GM23338 (cell line): ENCODE measurements around the gene FLNB. TPM values are rescaled to one million over a fixed set of nuclear protein-coding genes. Genes with fewer than 3 reads are reported as not detected.
A peak's percentile ranks its signal among the peaks of the same experiment; 100 is the strongest.

Experiments used
- ATAC-seq: fragments of 200-7000 bp; cut with Tn5 transposase; 3 replicates; pipeline ENCODE4 v1.9.1; 2020
- DNase-seq: peaks from one replicate; pipeline ENCODE4 v3.0.0-alpha.2; 2015; ENCODE audit warnings: low spot score
- H2AFZ ChIP-seq: fragments of 200-600 bp; sonication (generic); 2 replicates; pipeline ENCODE4 v1.8.0; 2016; ENCODE audit warnings: antibody characterized with exemption, mild to moderate bottlenecking, moderate library complexity
- H3F3A ChIP-seq: fragments of 200-600 bp; sonication (generic); replicated peaks from 2 replicates; pipeline ENCODE4 v1.8.0; 2017; ENCODE audit warnings: antibody characterized with exemption, mixed run types, low read depth
- H3K27ac ChIP-seq: fragments of 200-600 bp; sonication (generic); 2 replicates; pipeline ENCODE4 v1.6.1; 2016; ENCODE audit warnings: low read depth
- H3K27me3 ChIP-seq: fragments of 200-600 bp; sonication (generic); 2 replicates; pipeline ENCODE4 v1.8.0; 2016; ENCODE audit warnings: mild to moderate bottlenecking, mixed run types, moderate library complexity; ENCODE audit not compliant: insufficient read depth
- H3K36me3 ChIP-seq: fragments of 200-600 bp; sonication (generic); 2 replicates; pipeline ENCODE4 v1.8.0; 2016; ENCODE audit warnings: mild to moderate bottlenecking; ENCODE audit not compliant: insufficient read depth
- H3K4me1 ChIP-seq: fragments of 200-600 bp; sonication (generic); 2 replicates; pipeline ENCODE4 v1.8.0; 2016; ENCODE audit warnings: mild to moderate bottlenecking, moderate library complexity; ENCODE audit not compliant: insufficient read depth
- H3K4me2 ChIP-seq: fragments of 200-600 bp; sonication (generic); 2 replicates; pipeline ENCODE4 v1.7.1; 2017; ENCODE audit warnings: mixed run types
- H3K4me3 ChIP-seq: fragments of 200-600 bp; sonication (generic); 2 replicates; pipeline ENCODE4 v1.6.1; 2016; ENCODE audit warnings: mixed run types
- H3K79me2 ChIP-seq: fragments of 200-600 bp; sonication (generic); replicated peaks from 2 replicates; pipeline ENCODE4 v1.8.0; 2017; ENCODE audit warnings: mild to moderate bottlenecking; ENCODE audit not compliant: insufficient read depth
- H3K9me2 ChIP-seq: fragments of 200-600 bp; sonication (generic); 2 replicates; pipeline ENCODE4 v1.8.0; 2017; ENCODE audit not compliant: insufficient read depth
- H4K20me1 ChIP-seq: fragments of 200-600 bp; sonication (generic); replicated peaks from 2 replicates; pipeline ENCODE4 v1.8.0; 2017; ENCODE audit warnings: mild to moderate bottlenecking; ENCODE audit not compliant: insufficient read depth
- H3K27ac Mint-ChIP-seq: 2 replicates; pipeline ENCODE4 v1.8.0; 2020; ENCODE audit warnings: inconsistent platforms, mild to moderate bottlenecking, moderate library complexity, mixed read lengths
- H3K27me3 Mint-ChIP-seq: 3 replicates; pipeline ENCODE4 v1.8.0; 2022; ENCODE audit warnings: low read depth, mild to moderate bottlenecking, moderate library complexity, mixed read lengths, inconsistent platforms; ENCODE audit not compliant: insufficient read depth, poor library complexity
- H3K36me3 Mint-ChIP-seq: 3 replicates; pipeline ENCODE4 v1.8.0; 2021; ENCODE audit warnings: low read depth, mild to moderate bottlenecking, inconsistent platforms, moderate library complexity, mixed read lengths
- H3K4me1 Mint-ChIP-seq: 3 replicates; pipeline ENCODE4 v1.8.0; 2020; ENCODE audit warnings: mild to moderate bottlenecking, inconsistent platforms, mixed read lengths
- H3K4me3 Mint-ChIP-seq: 3 replicates; pipeline ENCODE4 v1.8.0; 2021; ENCODE audit warnings: moderate library complexity, mild to moderate bottlenecking, inconsistent platforms, mixed read lengths
- H3K9me3 Mint-ChIP-seq: 3 replicates; pipeline ENCODE4 v1.8.0; 2020; ENCODE audit warnings: moderate library complexity, mild to moderate bottlenecking, inconsistent platforms, mixed read lengths
- CREB1 ChIP-seq: fragments of 250-450 bp; sonication (Bioruptor Pico); IDR thresholded peaks from 2 replicates; pipeline ENCODE4 v1.5.0; 2020; ENCODE audit warnings: low read depth, mild to moderate bottlenecking, moderate library complexity
- EZH2 ChIP-seq: fragments of 200-600 bp; sonication (generic); IDR thresholded peaks from one replicate; pipeline ENCODE4 v1.8.0; 2017; ENCODE audit warnings: antibody characterized with exemption, mild to moderate bottlenecking, low read depth; ENCODE audit not compliant: unreplicated experiment
- EZH2phosphoT487 ChIP-seq: fragments of 200-600 bp; sonication (generic); IDR thresholded peaks from one replicate; pipeline ENCODE4 v1.8.1; 2018; ENCODE audit warnings: antibody characterized with exemption; ENCODE audit not compliant: unreplicated experiment
- JUNB ChIP-seq: IDR thresholded peaks from one replicate; pipeline ENCODE4 v1.6.1; 2016; ENCODE audit warnings: antibody characterized with exemption; ENCODE audit not compliant: unreplicated experiment
- NANOG ChIP-seq: IDR thresholded peaks from 2 replicates; pipeline ENCODE4 v1.6.1; 2016; ENCODE audit warnings: antibody characterized with exemption, borderline replicate concordance
- POLR2AphosphoS5 ChIP-seq: IDR thresholded peaks from 2 replicates; pipeline ENCODE4 v1.6.1; 2016; ENCODE audit warnings: antibody characterized with exemption, low read depth
- STAT1 ChIP-seq: IDR thresholded peaks from one replicate; pipeline ENCODE4 v1.6.1; 2016; ENCODE audit warnings: antibody characterized with exemption; ENCODE audit not compliant: unreplicated experiment
- ZNF114 ChIP-seq: fragments of 250-450 bp; sonication (Bioruptor Pico); IDR thresholded peaks from 2 replicates; pipeline ENCODE4 v1.5.0; 2020; ENCODE audit warnings: mild to moderate bottlenecking, moderate library complexity
- ZNF331 ChIP-seq: fragments of 250-450 bp; sonication (Bioruptor Pico); IDR thresholded peaks from 2 replicates; pipeline ENCODE4 v1.5.0; 2020; ENCODE audit warnings: low read depth, mild to moderate bottlenecking, moderate library complexity
- polyA plus RNA-seq: library from polyadenylated mRNA; unstranded; fragments of >200 nt; fragmentation: Nextera tagmentation; extraction: Ambion mirVana; gene quantifications from 2 replicates; pipeline ENCODE4 v1.2.1, GENCODE V29; 2016
- total RNA-seq: library from RNA; depleted of rRNA; stranded (reverse); fragments of >200 nt; shearing (Covaris generic); gene quantifications from 2 replicates; pipeline ENCODE4 v1.2.3, GENCODE V29; 2014
- TF ChIP-seq, protein P1 (sequence below): IDR thresholded peaks from 2 replicates; pipeline ENCODE4 v1.6.1; 2016; ENCODE audit warnings: antibody characterized with exemption
- TF ChIP-seq, protein P2 (sequence below): fragments of 250-450 bp; sonication (Bioruptor Pico); IDR thresholded peaks from 2 replicates; pipeline ENCODE4 v1.5.0; 2020; ENCODE audit warnings: mild to moderate bottlenecking, moderate library complexity
- TF ChIP-seq, protein P3 (sequence below), 2 experiments: fragments of 200-600 bp in 1 of 2; sonication (generic) in 1 of 2; conservative IDR thresholded peaks; 2 replicates each; pipeline versions ENCODE4 v1.5.1 to v1.6.1; 2016 to 2017; ENCODE audit warnings: antibody characterized with exemption in 2 of 2, low read depth in 2 of 2, mild to moderate bottlenecking in 2 of 2, moderate library complexity in 1 of 2
- TF ChIP-seq, protein P4 (sequence below): IDR thresholded peaks from one replicate; pipeline ENCODE4 v1.6.1; 2018; ENCODE audit warnings: antibody characterized with exemption; ENCODE audit not compliant: unreplicated experiment

The FLNB gene
- total and polyA plus RNA-seq, 2 experiments from 2014 or later = 39.7 to 179 TPM

DNA sequence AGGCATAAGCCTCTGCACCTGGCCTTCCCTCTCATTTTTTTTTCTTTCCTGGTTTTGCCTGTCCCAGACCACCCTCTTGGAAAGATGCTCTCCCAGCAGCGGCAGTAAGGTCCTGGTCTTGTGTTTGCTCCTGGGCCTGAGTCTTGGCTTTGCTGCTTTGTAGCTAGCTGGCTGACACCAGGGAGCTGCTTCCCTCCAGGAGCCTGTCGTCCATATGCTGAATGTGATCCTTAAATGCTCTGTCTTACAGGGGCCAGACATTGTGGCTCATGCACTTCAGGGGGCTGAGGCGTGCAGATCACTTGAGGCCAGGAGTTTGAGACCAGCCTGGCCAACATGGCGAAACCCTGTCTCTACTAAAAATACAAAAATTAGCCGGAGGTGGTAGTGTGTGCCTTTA is 17.2 kb downstream of the FLNB start:
- H3K27ac ChIP-seq = peak overlapping the region; percentile 60
- Mint-ChIP-seq H3K4me1 (peaks cover 71% of the 10 kb centered on the region), H3K27ac (peak overlapping the region; percentile 92), H3K4me3 (no peak overlapping the region), H3K9me3 (no peaks in the 10 kb centered on the region), H3K36me3 (no peaks in the 10 kb centered on the region), H3K27me3 (peaks cover 5% of the 10 kb centered on the region)
- H3F3A ChIP-seq = peaks cover 13% of the 10 kb centered on the region
- H4K20me1 ChIP-seq = no peaks in the 10 kb centered on the region
- H3K79me2 ChIP-seq = peaks cover 96% of the 10 kb centered on the region
- DNase-seq = no peak
- TF ChIP-seq CREB1 (CRISPR knock-in tag) (no peak), ZNF114 (CRISPR knock-in tag) (no peak), POLR2AphosphoS5 (no peak), EZH2 (no peak), NANOG (no peak), ZNF331 (CRISPR knock-in tag) (no peak), JUNB (no peak), STAT1 (no peak), EZH2phosphoT487 (no peak)
- TF ChIP-seq, protein P1, sequence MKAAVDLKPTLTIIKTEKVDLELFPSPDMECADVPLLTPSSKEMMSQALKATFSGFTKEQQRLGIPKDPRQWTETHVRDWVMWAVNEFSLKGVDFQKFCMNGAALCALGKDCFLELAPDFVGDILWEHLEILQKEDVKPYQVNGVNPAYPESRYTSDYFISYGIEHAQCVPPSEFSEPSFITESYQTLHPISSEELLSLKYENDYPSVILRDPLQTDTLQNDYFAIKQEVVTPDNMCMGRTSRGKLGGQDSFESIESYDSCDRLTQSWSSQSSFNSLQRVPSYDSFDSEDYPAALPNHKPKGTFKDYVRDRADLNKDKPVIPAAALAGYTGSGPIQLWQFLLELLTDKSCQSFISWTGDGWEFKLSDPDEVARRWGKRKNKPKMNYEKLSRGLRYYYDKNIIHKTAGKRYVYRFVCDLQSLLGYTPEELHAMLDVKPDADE = no peak
- TF ChIP-seq, protein P2, sequence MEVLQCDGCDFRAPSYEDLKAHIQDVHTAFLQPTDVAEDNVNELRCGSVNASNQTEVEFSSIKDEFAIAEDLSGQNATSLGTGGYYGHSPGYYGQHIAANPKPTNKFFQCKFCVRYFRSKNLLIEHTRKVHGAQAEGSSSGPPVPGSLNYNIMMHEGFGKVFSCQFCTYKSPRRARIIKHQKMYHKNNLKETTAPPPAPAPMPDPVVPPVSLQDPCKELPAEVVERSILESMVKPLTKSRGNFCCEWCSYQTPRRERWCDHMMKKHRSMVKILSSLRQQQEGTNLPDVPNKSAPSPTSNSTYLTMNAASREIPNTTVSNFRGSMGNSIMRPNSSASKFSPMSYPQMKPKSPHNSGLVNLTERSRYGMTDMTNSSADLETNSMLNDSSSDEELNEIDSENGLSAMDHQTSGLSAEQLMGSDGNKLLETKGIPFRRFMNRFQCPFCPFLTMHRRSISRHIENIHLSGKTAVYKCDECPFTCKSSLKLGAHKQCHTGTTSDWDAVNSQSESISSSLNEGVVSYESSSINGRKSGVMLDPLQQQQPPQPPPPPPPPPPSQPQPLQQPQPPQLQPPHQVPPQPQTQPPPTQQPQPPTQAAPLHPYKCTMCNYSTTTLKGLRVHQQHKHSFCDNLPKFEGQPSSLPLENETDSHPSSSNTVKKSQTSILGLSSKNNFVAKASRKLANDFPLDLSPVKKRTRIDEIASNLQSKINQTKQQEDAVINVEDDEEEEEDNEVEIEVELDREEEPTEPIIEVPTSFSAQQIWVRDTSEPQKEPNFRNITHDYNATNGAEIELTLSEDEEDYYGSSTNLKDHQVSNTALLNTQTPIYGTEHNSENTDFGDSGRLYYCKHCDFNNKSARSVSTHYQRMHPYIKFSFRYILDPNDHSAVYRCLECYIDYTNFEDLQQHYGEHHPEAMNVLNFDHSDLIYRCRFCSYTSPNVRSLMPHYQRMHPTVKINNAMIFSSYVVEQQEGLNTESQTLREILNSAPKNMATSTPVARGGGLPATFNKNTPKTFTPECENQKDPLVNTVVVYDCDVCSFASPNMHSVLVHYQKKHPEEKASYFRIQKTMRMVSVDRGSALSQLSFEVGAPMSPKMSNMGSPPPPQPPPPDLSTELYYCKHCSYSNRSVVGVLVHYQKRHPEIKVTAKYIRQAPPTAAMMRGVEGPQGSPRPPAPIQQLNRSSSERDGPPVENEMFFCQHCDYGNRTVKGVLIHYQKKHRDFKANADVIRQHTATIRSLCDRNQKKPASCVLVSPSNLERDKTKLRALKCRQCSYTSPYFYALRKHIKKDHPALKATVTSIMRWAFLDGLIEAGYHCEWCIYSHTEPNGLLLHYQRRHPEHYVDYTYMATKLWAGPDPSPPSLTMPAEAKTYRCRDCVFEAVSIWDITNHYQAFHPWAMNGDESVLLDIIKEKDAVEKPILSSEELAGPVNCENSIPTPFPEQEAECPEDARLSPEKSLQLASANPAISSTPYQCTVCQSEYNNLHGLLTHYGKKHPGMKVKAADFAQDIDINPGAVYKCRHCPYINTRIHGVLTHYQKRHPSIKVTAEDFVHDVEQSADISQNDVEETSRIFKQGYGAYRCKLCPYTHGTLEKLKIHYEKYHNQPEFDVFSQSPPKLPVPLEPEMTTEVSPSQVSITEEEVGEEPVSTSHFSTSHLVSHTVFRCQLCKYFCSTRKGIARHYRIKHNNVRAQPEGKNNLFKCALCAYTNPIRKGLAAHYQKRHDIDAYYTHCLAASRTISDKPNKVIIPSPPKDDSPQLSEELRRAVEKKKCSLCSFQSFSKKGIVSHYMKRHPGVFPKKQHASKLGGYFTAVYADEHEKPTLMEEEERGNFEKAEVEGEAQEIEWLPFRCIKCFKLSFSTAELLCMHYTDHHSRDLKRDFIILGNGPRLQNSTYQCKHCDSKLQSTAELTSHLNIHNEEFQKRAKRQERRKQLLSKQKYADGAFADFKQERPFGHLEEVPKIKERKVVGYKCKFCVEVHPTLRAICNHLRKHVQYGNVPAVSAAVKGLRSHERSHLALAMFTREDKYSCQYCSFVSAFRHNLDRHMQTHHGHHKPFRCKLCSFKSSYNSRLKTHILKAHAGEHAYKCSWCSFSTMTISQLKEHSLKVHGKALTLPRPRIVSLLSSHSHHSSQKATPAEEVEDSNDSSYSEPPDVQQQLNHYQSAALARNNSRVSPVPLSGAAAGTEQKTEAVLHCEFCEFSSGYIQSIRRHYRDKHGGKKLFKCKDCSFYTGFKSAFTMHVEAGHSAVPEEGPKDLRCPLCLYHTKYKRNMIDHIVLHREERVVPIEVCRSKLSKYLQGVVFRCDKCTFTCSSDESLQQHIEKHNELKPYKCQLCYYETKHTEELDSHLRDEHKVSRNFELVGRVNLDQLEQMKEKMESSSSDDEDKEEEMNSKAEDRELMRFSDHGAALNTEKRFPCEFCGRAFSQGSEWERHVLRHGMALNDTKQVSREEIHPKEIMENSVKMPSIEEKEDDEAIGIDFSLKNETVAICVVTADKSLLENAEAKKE (CRISPR knock-in tag) = no peak
- TF ChIP-seq, protein P3, sequence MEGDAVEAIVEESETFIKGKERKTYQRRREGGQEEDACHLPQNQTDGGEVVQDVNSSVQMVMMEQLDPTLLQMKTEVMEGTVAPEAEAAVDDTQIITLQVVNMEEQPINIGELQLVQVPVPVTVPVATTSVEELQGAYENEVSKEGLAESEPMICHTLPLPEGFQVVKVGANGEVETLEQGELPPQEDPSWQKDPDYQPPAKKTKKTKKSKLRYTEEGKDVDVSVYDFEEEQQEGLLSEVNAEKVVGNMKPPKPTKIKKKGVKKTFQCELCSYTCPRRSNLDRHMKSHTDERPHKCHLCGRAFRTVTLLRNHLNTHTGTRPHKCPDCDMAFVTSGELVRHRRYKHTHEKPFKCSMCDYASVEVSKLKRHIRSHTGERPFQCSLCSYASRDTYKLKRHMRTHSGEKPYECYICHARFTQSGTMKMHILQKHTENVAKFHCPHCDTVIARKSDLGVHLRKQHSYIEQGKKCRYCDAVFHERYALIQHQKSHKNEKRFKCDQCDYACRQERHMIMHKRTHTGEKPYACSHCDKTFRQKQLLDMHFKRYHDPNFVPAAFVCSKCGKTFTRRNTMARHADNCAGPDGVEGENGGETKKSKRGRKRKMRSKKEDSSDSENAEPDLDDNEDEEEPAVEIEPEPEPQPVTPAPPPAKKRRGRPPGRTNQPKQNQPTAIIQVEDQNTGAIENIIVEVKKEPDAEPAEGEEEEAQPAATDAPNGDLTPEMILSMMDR (conservative IDR thresholded peaks at IDR 0.05; ENCODE audit: low read depth in 2 of 2) = no peak
- TF ChIP-seq, protein P4, sequence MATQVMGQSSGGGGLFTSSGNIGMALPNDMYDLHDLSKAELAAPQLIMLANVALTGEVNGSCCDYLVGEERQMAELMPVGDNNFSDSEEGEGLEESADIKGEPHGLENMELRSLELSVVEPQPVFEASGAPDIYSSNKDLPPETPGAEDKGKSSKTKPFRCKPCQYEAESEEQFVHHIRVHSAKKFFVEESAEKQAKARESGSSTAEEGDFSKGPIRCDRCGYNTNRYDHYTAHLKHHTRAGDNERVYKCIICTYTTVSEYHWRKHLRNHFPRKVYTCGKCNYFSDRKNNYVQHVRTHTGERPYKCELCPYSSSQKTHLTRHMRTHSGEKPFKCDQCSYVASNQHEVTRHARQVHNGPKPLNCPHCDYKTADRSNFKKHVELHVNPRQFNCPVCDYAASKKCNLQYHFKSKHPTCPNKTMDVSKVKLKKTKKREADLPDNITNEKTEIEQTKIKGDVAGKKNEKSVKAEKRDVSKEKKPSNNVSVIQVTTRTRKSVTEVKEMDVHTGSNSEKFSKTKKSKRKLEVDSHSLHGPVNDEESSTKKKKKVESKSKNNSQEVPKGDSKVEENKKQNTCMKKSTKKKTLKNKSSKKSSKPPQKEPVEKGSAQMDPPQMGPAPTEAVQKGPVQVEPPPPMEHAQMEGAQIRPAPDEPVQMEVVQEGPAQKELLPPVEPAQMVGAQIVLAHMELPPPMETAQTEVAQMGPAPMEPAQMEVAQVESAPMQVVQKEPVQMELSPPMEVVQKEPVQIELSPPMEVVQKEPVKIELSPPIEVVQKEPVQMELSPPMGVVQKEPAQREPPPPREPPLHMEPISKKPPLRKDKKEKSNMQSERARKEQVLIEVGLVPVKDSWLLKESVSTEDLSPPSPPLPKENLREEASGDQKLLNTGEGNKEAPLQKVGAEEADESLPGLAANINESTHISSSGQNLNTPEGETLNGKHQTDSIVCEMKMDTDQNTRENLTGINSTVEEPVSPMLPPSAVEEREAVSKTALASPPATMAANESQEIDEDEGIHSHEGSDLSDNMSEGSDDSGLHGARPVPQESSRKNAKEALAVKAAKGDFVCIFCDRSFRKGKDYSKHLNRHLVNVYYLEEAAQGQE = no peak
- no peak overlapping the region for H2AFZ ChIP-seq
- no peaks in the 10 kb centered on the region for H3K27me3 ChIP-seq
- H3K4me2 ChIP-seq = peak overlapping the region; percentile 52; the same call in 1 of the 2 replicates
- H3K4me3 ChIP-seq = no peak overlapping the region
- peaks cover 82% of the 10 kb centered on the region for H3K4me1 ChIP-seq
- peak; percentile 4; the same call in 2 of the 3 replicates for ATAC-seq
- no peaks in the 10 kb centered on the region for H3K36me3 ChIP-seq
- H3K9me2 ChIP-seq = no peaks in the 10 kb centered on the region
